H9 (cell line): ENCODE measurements around the gene PIP5K1C. TPM values are rescaled to one million over a fixed set of nuclear protein-coding genes. Genes with fewer than 3 reads are reported as not detected.

ENCODE experiments used
- DNase-seq: peaks from one replicate; pipeline ENCODE4 v3.0.0-alpha.2; 2017
- H2AFZ ChIP-seq: one replicate; pipeline ENCODE4 v1.6.1; 2013; ENCODE audit warnings: mild to moderate bottlenecking, low read length, control low read depth, moderate library complexity
- H2AK5ac ChIP-seq: 2 replicates; pipeline ENCODE4 v1.6.1; 2013; ENCODE audit warnings: low read length, control low read depth, mixed read lengths; ENCODE audit not compliant: insufficient read length
- H2BK120ac ChIP-seq: one replicate; pipeline ENCODE4 v1.6.1; 2013; ENCODE audit warnings: low read depth, mild to moderate bottlenecking, low read length, control low read depth, inconsistent platforms; ENCODE audit not compliant: poor library complexity, severe bottlenecking
- H2BK12ac ChIP-seq: 2 replicates; pipeline ENCODE4 v1.6.1; 2013; ENCODE audit warnings: low read length, control low read depth, mixed read lengths, low read depth; ENCODE audit not compliant: insufficient read length
- H2BK15ac ChIP-seq: 2 replicates; pipeline ENCODE4 v1.6.1; 2013; ENCODE audit warnings: low read depth, low read length, control low read depth
- H2BK20ac ChIP-seq: one replicate; pipeline ENCODE4 v1.6.1; 2013; ENCODE audit warnings: low read depth, mild to moderate bottlenecking, low read length, control low read depth, inconsistent platforms; ENCODE audit not compliant: poor library complexity, severe bottlenecking
- H2BK5ac ChIP-seq: 2 replicates; pipeline ENCODE4 v1.6.1; 2013; ENCODE audit warnings: low read length, control low read depth, mixed read lengths; ENCODE audit not compliant: insufficient read length
- H3K14ac ChIP-seq: 2 replicates; pipeline ENCODE4 v1.6.1; 2013; ENCODE audit warnings: low read length, control low read depth; ENCODE audit not compliant: insufficient read depth
- H3K18ac ChIP-seq: 2 replicates; pipeline ENCODE4 v1.6.1; 2013; ENCODE audit warnings: low read depth, mild to moderate bottlenecking, mixed read lengths, low read length, control low read depth; ENCODE audit not compliant: insufficient read length
- H3K23ac ChIP-seq: 2 replicates; pipeline ENCODE4 v1.6.1; 2013; ENCODE audit warnings: low read length, control low read depth, mixed read lengths, low read depth; ENCODE audit not compliant: insufficient read length
- H3K23me2 ChIP-seq: 2 replicates; pipeline ENCODE4 v1.6.1; 2013; ENCODE audit warnings: low read depth, mild to moderate bottlenecking, mixed read lengths, low read length, control low read depth; ENCODE audit not compliant: insufficient read length, poor library complexity, severe bottlenecking
- H3K27ac ChIP-seq: 2 replicates; pipeline ENCODE4 v1.5.1; 2013; ENCODE audit warnings: low read length, control low read depth, mixed read lengths, low read depth; ENCODE audit not compliant: insufficient read length
- H3K27me3 ChIP-seq: 2 replicates; pipeline ENCODE4 v1.6.1; 2013; ENCODE audit warnings: low read length, control low read depth, inconsistent platforms; ENCODE audit not compliant: insufficient read depth
- H3K4ac ChIP-seq: 2 replicates; pipeline ENCODE4 v1.6.1; 2013; ENCODE audit warnings: low read depth, mild to moderate bottlenecking, control low read depth, inconsistent platforms, low read length, moderate library complexity
- H3K4me1 ChIP-seq: 2 replicates; pipeline ENCODE4 v1.6.1; 2013; ENCODE audit warnings: low read length, control low read depth, inconsistent platforms; ENCODE audit not compliant: insufficient read depth
- H3K4me2 ChIP-seq: 2 replicates; pipeline ENCODE4 v1.6.1; 2013; ENCODE audit warnings: low read length, control low read depth, mixed read lengths; ENCODE audit not compliant: insufficient read length, insufficient read depth
- H3K56ac ChIP-seq: 2 replicates; pipeline ENCODE4 v1.6.1; 2013; ENCODE audit warnings: low read depth, mild to moderate bottlenecking, mixed read lengths, low read length, control low read depth; ENCODE audit not compliant: insufficient read length
- H3K79me1 ChIP-seq: 2 replicates; pipeline ENCODE4 v1.6.1; 2013; ENCODE audit warnings: low read depth, mild to moderate bottlenecking, moderate library complexity, low read length, control low read depth, inconsistent platforms; ENCODE audit not compliant: insufficient read depth, poor library complexity, severe bottlenecking
- H3K79me2 ChIP-seq: 2 replicates; pipeline ENCODE4 v1.6.1; 2013; ENCODE audit warnings: low read length, control low read depth, inconsistent platforms; ENCODE audit not compliant: insufficient read depth
- H3K9ac ChIP-seq: 2 replicates; pipeline ENCODE4 v1.6.1; 2013; ENCODE audit warnings: low read length, control low read depth, mixed read lengths; ENCODE audit not compliant: insufficient read length; ENCODE audit errors: extremely low read depth
- H3K9me3 ChIP-seq: one replicate; pipeline ENCODE4 v1.6.1; 2013; ENCODE audit warnings: low read depth, low read length, inconsistent platforms; ENCODE audit not compliant: control insufficient read depth
- H3T11ph ChIP-seq: one replicate; pipeline ENCODE4 v1.6.1; 2013; ENCODE audit warnings: mild to moderate bottlenecking, low read length, control low read depth, inconsistent platforms
- H4K20me1 ChIP-seq: one replicate; pipeline ENCODE4 v1.6.1; 2013; ENCODE audit not compliant: control insufficient read depth, insufficient read length, insufficient read depth
- H4K5ac ChIP-seq: 2 replicates; pipeline ENCODE4 v1.6.1; 2013; ENCODE audit warnings: low read depth, mild to moderate bottlenecking, mixed read lengths, low read length, control low read depth; ENCODE audit not compliant: insufficient read length
- H4K8ac ChIP-seq: replicated peaks from 2 replicates; pipeline ENCODE4 v1.6.1; 2013; ENCODE audit warnings: low read length, control low read depth, mixed read lengths, low read depth; ENCODE audit not compliant: insufficient read length
- H4K91ac ChIP-seq: 2 replicates; pipeline ENCODE4 v1.6.1; 2013; ENCODE audit warnings: low read depth, mild to moderate bottlenecking, moderate library complexity, mixed read lengths, low read length, control low read depth; ENCODE audit not compliant: insufficient read length
- H3K27ac Mint-ChIP-seq, 3 experiments: 2 replicates in 2 of 3; 3 replicates in 1 of 3; pipeline ENCODE4 v1.8.0; 2020 to 2021; ENCODE audit warnings: mixed read lengths in 3 of 3, mild to moderate bottlenecking in 1 of 3, moderate library complexity in 1 of 3
- H3K27me3 Mint-ChIP-seq: 2 replicates; pipeline ENCODE4 v1.8.0; 2021; ENCODE audit warnings: low read depth, mild to moderate bottlenecking, moderate library complexity, mixed read lengths
- H3K36me3 Mint-ChIP-seq, 3 experiments: 2 replicates in 2 of 3; 3 replicates in 1 of 3; pipeline ENCODE4 v1.8.0; 2020 to 2021; ENCODE audit warnings: low read depth in 3 of 3, mixed read lengths in 3 of 3; ENCODE audit not compliant: insufficient read depth in 1 of 3
- H3K4me1 Mint-ChIP-seq, 2 experiments: 2 replicates each; pipeline ENCODE4 v1.8.0; 2020; ENCODE audit warnings: mixed read lengths in 2 of 2
- H3K4me3 Mint-ChIP-seq, 2 experiments: 2 replicates in 1 of 2; 3 replicates in 1 of 2; pipeline ENCODE4 v1.8.0; 2020 to 2021; ENCODE audit warnings: mild to moderate bottlenecking in 2 of 2, mixed read lengths in 2 of 2, moderate library complexity in 1 of 2
- H3K9me3 Mint-ChIP-seq, 2 experiments: 2 replicates in 1 of 2; 3 replicates in 1 of 2; pipeline ENCODE4 v1.8.0; 2020; ENCODE audit warnings: mild to moderate bottlenecking in 2 of 2, mixed read lengths in 2 of 2, moderate library complexity in 1 of 2
- CTCF ChIP-seq: fragments of 200-600 bp; sonication (generic); conservative IDR thresholded peaks from 3 replicates; pipeline ENCODE4 v1.8.0; 2021; ENCODE audit warnings: antibody characterized with exemption, mild to moderate bottlenecking
- WGBS: extraction: QIAGEN DNeasy Blood & Tissue Kit; methylation state at CpG from one replicate; pipeline ENCODE4 v1.1.7; 2013; ENCODE audit warnings: missing lambda C conversion rate, low lambda C conversion rate, mixed read lengths; ENCODE audit not compliant: insufficient read length; ENCODE audit errors: extremely low coverage; 5-methylcytosine and 5-hydroxymethylcytosine counted together
- total RNA-seq: library from RNA; stranded (reverse); gene quantifications from 2 replicates; pipeline ENCODE4 v1.2.1, GENCODE V29; 2021

The PIP5K1C gene
- total RNA-seq, 1 experiment from 2014 or later, result 41.7 TPM

- Histone ChIP-seq H2BK15ac (no peak overlapping the region), H3K27ac (no peak overlapping the region), H4K8ac (no peak overlapping the region), H2BK20ac (no peak overlapping the region), H3K23me2 (no peaks in the 10 kb centered on the region), H2BK12ac (no peak overlapping the region), H4K91ac (no peak overlapping the region), H3K79me1 (no peaks in the 10 kb centered on the region), H4K5ac (no peak overlapping the region), H3T11ph (no peak overlapping the region), H2AFZ (no peak overlapping the region), H4K20me1 (peaks cover 3% of the 10 kb centered on the region), H3K56ac (no peak overlapping the region), H3K4me1 (no peaks in the 10 kb centered on the region), H3K79me2 (no peaks in the 10 kb centered on the region), H3K14ac (no peak overlapping the region), H3K4me2 (no peak overlapping the region), H3K4ac (no peak overlapping the region), H3K18ac (no peak overlapping the region), H3K27me3 (no peaks in the 10 kb centered on the region), H3K9ac (no peak overlapping the region), H2BK120ac (no peak overlapping the region), H3K23ac (no peak overlapping the region), H3K9me3 (no peaks in the 10 kb centered on the region), H2BK5ac (no peak overlapping the region), H2AK5ac (no peak overlapping the region)
- Mint-ChIP-seq H3K36me3 (peaks cover 7 to 17% (median 14%) of the 10 kb centered on the region in 3 experiments; a peak in 6 of 7 replicates), H3K4me3 (no peak overlapping the region), H3K27ac (no peak overlapping the region), H3K4me1 (no peaks in the 10 kb centered on the region), H3K9me3 (no peaks in the 10 kb centered on the region), H3K27me3 (no peaks in the 10 kb centered on the region)
- TF ChIP-seq CTCF, result no peak
- DNase-seq, result no peak
- no CpG with 5 or more reads among the region's 39 CpGs for WGBS
These were observed 86.2 kb downstream of the PIP5K1C start for GRCh38 chr19:3613818-3614661.
